Body of pancreas (tissue), 4 donors: ENCODE data around the gene OR2V2. TPM values are rescaled to one million over a fixed set of nuclear protein-coding genes. Genes with fewer than 3 reads are reported as not detected.
"Not testable (repeated sequence)": the region's sequence is repeated elsewhere in the genome, so short reads cannot be mapped to it uniquely, and the experiment has no call there.

Source experiments
- ATAC-seq: fragments of 150-250 bp; one replicate; pipeline ENCODE4 v1.9.1; 2016
- DNase-seq, 4 donors: peaks; one replicate each; pipeline ENCODE4 v3.0.0-alpha.2; 2019
- H3K27ac ChIP-seq, 4 donors: fragments of 200-600 bp; sonication (generic); 1 replicate in 3 of 4; 2 replicates in 1 of 4; pipeline versions ENCODE4 v1.5.1 to v1.6.1; 2016 to 2019; ENCODE audit warnings: mild to moderate bottlenecking in 1 of 4, mixed read lengths in 1 of 4, moderate library complexity in 1 of 4
- H3K27me3 ChIP-seq, 2 donors: fragments of 200-600 bp; sonication (generic); one replicate each; pipeline ENCODE4 v1.6.0; 2016; ENCODE audit warnings: mild to moderate bottlenecking in 1 of 2
- H3K36me3 ChIP-seq, 2 donors: fragments of 200-600 bp; sonication (generic); replicated peaks in 1 of 2; 2 replicates each; pipeline ENCODE4 v1.5.1; 2016; ENCODE audit warnings: low read depth in 2 of 2; ENCODE audit not compliant: insufficient read depth in 1 of 2
- H3K4me1 ChIP-seq: fragments of 200-600 bp; sonication (generic); one replicate; pipeline ENCODE4 v1.6.0; 2016
- H3K4me3 ChIP-seq, 2 donors: fragments of 200-600 bp; sonication (generic); 1 replicate in 1 of 2; 2 replicates in 1 of 2; pipeline ENCODE4 v1.5.1; 2016 to 2019
- H3K9me3 ChIP-seq, 3 donors: fragments of 200-600 bp; sonication (generic); 1 replicate in 2 of 3; 2 replicates in 1 of 3; pipeline ENCODE4 v1.5.1; 2016
- POLR2A ChIP-seq, 3 donors: fragments of 450-650 bp; IDR thresholded peaks; one replicate each; pipeline ENCODE4 v1.6.1; 2016; ENCODE audit warnings: antibody characterized with exemption in 3 of 3, mild to moderate bottlenecking in 2 of 3
- WGBS, 2 donors: methylation state at CpG; one replicate each; pipeline ENCODE4 v1.1.5; 2017; 5-methylcytosine and 5-hydroxymethylcytosine counted together
- intact Hi-C: fragments of 100-400 bp; cut with DNase I; formaldehyde crosslinking; loops from one replicate; pipeline ENCODE4 v1.15.1; 2023
- total RNA-seq, 2 donors: library from RNA; depleted of rRNA; stranded (reverse); fragments of >200 nt; gene quantifications; one replicate each; pipeline ENCODE4 v1.1.0, GENCODE V29; 2016
- TF ChIP-seq, protein P1 (sequence below), 7 experiments: fragments of 450-650 bp in 4 of 7; fragments of 200-600 bp in 3 of 7; sonication (generic) in 3 of 7; IDR thresholded peaks; one replicate each; pipeline ENCODE4 v1.5.1; 2016 to 2019; ENCODE audit warnings: antibody characterized with exemption in 7 of 7

Gene OR2V2, protein sequence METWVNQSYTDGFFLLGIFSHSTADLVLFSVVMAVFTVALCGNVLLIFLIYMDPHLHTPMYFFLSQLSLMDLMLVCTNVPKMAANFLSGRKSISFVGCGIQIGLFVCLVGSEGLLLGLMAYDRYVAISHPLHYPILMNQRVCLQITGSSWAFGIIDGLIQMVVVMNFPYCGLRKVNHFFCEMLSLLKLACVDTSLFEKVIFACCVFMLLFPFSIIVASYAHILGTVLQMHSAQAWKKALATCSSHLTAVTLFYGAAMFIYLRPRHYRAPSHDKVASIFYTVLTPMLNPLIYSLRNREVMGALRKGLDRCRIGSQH
- not detected for total RNA-seq

DNA sequence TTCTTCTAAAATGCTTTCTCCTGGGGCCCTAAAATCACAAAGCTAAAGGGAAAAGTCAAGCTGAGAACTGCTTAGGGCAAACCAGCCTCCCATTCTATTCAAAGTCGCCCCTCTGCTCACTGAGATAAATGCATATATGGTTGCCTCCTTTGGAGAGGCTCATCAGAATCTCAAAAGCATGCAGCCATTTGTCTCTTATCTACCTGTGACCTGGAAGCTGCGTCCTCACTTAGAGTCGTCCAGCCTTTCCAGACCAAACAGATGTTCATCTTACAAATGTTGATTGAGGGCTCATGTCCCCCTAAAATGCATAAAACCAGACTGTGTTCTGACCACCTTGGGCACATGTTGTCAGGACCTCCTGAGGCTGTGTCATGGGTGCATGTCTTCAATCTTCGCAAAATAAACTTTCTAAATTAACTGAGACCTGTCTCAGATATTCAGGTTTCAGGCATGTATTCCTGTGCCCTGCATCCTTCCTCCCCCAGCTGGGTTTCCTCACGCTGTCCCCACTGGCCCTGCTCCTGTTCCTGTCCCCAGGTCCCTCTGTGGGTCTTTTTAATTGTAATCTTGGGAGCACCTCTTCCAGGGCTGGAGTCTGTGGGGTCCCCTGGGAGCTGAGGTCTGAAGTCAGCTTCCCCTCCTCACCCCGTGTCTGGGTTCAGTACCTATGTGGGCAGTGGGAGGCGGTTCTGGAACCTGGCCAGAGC lies at the start of gene OR2V2:
Gene OR2V2, plus strand, starts transcription at position 660 of the 710 bp plus-strand sequence. CDS start 7,357 bp downstream, outside the sequence.
- H3K4me1 ChIP-seq, H3K27me3 ChIP-seq, H3K36me3 ChIP-seq, ATAC-seq, H3K4me3 ChIP-seq, intact Hi-C loops, DNase-seq, H3K27ac ChIP-seq, H3K9me3 ChIP-seq: not testable (repeated sequence)
- 29 to 34% methylated on average over 5 to 7 of the region's 7 CpGs for WGBS, 2 donors

DNA sequence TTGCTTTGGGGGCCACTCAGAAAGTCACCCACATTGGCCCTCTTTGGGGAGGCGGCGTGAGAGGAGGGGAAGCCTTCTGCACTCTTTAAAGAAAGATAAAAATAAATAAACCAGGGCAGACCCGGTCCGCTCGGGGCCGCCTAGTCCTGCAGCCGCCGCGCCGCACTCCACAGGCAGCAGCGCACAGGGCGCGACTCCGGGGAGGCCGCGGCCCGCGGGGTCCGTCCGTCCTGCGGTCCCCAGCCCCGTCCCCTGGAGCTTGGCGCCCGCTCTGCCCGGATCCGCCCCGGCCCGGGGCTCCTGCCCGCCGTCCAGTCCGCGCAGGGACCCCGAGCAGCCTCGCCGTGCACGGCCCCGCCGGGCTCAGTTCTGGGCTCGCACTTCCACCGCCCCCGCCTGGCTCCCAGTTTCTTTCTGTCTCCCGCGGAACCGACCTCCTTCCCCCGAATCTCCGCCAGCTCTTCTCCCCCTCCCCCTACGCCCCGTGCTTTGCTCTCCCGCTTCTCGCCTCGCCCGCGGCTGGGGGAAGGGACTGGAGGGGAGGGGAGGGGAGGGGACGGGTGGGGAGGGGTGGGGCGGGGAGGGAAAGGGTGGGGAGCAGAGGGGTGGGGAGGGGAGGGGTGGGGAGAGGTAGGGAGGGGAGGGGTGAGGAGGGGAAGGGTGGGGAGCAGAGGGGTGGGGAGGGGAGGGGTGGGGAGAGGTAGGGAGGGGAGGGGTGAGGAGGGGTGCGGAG lies 49.5 kb upstream of the OR2V2 start:
- intact Hi-C loops, H3K36me3 ChIP-seq, DNase-seq, H3K4me3 ChIP-seq, H3K27ac ChIP-seq, ATAC-seq, H3K4me1 ChIP-seq, H3K9me3 ChIP-seq: not testable (repeated sequence)
- no CpG with 5 or more reads among the region's 56 CpGs for WGBS, 2 donors
- peaks cover 0 to 15% of the 10 kb centered on the region in 2 donors for H3K27me3 ChIP-seq

DNA sequence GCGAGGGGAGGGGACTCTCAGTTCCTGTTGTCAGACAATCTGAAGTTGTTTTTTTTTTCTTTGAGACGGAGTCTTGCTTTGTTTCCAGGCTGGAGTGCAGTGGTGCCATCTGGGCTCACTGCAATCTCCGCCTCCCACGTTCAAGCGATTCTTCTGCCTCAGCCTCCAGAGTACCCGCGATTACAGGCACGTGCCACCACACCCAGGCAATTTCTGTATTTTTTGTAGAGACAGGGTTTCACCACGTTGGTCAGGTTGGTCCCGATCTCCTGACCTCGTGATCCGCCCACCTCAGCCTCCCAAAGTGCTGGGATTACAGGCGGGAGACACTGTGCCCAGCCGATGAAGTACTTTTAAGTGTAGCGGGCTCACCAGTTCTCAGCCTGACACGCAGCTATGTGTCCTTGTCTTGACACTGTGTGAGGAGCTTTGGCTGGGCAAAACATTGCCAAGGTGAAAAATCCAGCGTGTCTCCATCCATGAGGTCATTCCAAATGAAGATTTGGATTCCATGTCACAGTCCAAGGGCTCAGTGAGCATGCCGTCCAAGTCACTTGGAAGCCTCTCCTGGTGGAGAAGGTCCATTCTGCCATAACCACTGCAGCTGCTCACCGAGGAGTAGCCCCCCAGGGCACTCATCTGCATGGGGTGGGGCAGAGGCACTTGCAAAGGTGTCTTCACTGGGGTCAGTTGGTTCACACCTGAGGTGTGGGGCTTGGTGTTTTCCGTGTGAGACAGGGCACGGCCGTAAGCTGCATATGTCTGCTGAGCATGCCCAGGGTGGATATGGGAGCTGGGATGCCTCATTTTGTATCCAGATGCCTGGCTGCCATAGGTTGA lies 48.4 kb upstream of the OR2V2 start:
- DNase-seq (no peak), ATAC-seq (no peak)
- intact Hi-C loops = no loop called here
- Histone ChIP-seq H3K4me3 (no peak overlapping the region), H3K27me3 (peaks cover 0 to 15% of the 10 kb centered on the region in 2 donors), H3K4me1 (peaks cover 4% of the 10 kb centered on the region), H3K9me3 (no peaks in the 10 kb centered on the region), H3K36me3 (no peaks in the 10 kb centered on the region), H3K27ac (no peak overlapping the region)
- WGBS, 2 donors = 21 to 23% methylated on average over 13 to 22 of the region's 22 CpGs
- no peak for TF ChIP-seq POLR2A (IDR thresholded peaks at IDR 0.05)
- TF ChIP-seq, protein P1, sequence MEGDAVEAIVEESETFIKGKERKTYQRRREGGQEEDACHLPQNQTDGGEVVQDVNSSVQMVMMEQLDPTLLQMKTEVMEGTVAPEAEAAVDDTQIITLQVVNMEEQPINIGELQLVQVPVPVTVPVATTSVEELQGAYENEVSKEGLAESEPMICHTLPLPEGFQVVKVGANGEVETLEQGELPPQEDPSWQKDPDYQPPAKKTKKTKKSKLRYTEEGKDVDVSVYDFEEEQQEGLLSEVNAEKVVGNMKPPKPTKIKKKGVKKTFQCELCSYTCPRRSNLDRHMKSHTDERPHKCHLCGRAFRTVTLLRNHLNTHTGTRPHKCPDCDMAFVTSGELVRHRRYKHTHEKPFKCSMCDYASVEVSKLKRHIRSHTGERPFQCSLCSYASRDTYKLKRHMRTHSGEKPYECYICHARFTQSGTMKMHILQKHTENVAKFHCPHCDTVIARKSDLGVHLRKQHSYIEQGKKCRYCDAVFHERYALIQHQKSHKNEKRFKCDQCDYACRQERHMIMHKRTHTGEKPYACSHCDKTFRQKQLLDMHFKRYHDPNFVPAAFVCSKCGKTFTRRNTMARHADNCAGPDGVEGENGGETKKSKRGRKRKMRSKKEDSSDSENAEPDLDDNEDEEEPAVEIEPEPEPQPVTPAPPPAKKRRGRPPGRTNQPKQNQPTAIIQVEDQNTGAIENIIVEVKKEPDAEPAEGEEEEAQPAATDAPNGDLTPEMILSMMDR (IDR thresholded peaks at IDR 0.05) = no peak

DNA sequence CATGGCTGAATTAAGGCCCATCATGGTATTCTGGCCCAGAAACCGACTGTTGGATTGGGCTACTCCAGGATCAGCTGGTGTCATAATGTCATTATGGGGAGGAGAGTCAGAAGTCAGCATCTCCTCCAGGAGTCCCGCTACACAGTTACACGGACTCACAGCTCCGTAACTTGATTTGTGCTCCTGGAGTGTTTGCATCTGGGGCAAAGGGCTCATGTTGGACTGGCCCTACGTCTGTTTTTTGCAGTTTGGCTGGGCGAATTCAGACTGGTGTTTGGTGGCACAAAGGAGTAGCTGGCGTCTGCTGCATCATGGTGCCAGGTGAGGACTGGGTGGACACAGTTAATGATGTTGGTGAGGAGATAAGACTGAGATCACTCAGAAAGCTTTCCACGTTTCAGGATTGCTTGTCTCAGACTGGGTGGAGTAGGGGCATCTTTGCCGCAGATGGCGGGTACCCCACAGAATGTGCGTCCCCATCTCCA lies 47.7 kb upstream of the OR2V2 start:
- ATAC-seq (no peak), DNase-seq (no peak)
- Histone ChIP-seq H3K9me3 (no peaks in the 10 kb centered on the region), H3K4me1 (peaks cover 4% of the 10 kb centered on the region), H3K36me3 (no peaks in the 10 kb centered on the region), H3K4me3 (no peak overlapping the region), H3K27ac (no peak overlapping the region), H3K27me3 (peaks cover 0 to 15% of the 10 kb centered on the region in 2 donors)
- intact Hi-C loops = no loop called here
- no peak for TF ChIP-seq POLR2A (IDR thresholded peaks at IDR 0.05)
- TF ChIP-seq, protein P1 (IDR thresholded peaks at IDR 0.05) = no peak
- 37 to 52% methylated on average over 11 of the region's 11 CpGs for WGBS, 2 donors

DNA sequence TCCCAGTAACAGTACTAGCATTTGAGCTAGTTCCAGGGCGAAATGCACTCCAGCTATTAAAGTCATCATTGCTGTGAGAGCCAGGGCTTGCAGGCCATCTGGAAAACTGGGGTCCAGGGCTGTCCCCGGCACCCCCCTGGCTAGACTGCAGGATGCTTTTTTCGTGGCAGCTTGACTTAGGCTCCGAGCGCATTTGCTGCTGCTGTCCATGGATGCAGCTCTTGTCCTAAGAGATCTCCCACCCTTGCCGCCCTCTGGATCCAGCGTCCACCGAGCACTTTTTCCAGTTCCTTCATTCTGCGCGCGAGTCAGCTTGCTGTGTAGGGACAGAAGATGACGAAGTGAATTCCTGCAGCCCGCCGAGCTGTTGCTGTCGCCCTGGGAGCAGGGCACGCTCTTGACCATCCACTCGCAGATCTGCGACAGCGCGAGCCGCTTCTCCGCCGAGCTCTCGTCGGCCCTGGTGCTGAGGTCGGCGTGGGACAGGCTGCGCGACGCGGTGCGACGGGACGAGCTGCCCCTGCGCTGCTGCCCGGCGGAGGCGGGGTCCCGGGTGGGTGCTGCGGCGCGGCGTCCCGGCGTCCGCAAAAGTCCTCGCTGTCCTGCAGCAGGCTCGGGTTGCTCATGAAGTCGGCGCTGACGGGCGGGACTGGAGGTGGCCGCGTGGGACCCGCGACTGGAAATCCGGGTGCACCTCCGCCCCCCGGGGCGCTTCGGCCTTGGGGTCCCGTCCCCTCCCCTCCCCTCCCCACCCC lies 47.1 kb upstream of the OR2V2 start:
- DNase-seq (no peak), ATAC-seq (no peak)
- intact Hi-C loops = no loop called here
- no peaks in the 10 kb centered on the region for H3K9me3 ChIP-seq
- H3K4me3 ChIP-seq = no peak overlapping the region
- H3K36me3 ChIP-seq = no peaks in the 10 kb centered on the region
- H3K27me3 ChIP-seq = peaks cover 0 to 15% of the 10 kb centered on the region in 2 donors
- peaks cover 4% of the 10 kb centered on the region for H3K4me1 ChIP-seq
- WGBS, 2 donors = 6 to 9% methylated on average over 14 to 61 of the region's 62 CpGs
- H3K27ac ChIP-seq = no peak overlapping the region
- TF ChIP-seq, protein P1 (IDR thresholded peaks at IDR 0.05) = no peak
- no peak for TF ChIP-seq POLR2A (IDR thresholded peaks at IDR 0.05)

DNA sequence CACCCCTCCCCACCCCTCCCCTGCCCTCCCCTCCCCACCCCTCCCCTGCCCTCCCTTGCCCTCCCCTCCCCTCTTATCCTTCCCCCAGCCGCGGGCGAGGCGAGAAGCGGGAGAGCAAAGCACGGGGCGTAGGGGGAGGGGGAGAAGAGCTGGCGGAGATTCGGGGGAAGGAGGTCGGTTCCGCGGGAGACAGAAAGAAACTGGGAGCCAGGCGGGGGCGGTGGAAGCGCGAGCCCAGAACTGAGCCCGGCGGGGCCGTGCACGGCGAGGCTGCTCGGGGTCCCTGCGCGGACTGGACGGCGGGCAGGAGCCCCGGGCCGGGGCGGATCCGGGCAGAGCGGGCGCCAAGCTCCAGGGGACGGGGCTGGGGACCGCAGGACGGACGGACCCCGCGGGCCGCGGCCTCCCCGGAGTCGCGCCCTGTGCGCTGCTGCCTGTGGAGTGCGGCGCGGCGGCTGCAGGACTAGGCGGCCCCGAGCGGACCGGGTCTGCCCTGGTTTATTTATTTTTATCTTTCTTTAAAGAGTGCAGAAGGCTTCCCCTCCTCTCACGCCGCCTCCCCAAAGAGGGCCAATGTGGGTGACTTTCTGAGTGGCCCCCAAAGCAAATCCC lies 46.2 kb upstream of the OR2V2 start:
- not testable (repeated sequence) for H3K4me3 ChIP-seq, ATAC-seq

More for the DNA sequence above, 46.2 kb upstream of the OR2V2 start:
- H3K36me3 ChIP-seq, intact Hi-C loops, H3K9me3 ChIP-seq, H3K27ac ChIP-seq, DNase-seq, H3K4me1 ChIP-seq: not testable (repeated sequence)
- H3K27me3 ChIP-seq = peaks cover 0 to 15% of the 10 kb centered on the region in 2 donors
- WGBS, 2 donors = no CpG with 5 or more reads among the region's 54 CpGs
